HG03432 (cell line): ENCODE data around the gene RPUSD3.
A peak's percentile ranks its signal among the peaks of the same experiment; 100 is the strongest.

Experiments
- ATAC-seq: cut with Tn5 transposase; IDR thresholded peaks from one replicate; pipeline ENCODE4 v1.9.1; 2021; ENCODE audit warnings: mild to moderate bottlenecking, moderate library complexity; ENCODE audit not compliant: unreplicated experiment

RPUSD3 gene

DNA sequence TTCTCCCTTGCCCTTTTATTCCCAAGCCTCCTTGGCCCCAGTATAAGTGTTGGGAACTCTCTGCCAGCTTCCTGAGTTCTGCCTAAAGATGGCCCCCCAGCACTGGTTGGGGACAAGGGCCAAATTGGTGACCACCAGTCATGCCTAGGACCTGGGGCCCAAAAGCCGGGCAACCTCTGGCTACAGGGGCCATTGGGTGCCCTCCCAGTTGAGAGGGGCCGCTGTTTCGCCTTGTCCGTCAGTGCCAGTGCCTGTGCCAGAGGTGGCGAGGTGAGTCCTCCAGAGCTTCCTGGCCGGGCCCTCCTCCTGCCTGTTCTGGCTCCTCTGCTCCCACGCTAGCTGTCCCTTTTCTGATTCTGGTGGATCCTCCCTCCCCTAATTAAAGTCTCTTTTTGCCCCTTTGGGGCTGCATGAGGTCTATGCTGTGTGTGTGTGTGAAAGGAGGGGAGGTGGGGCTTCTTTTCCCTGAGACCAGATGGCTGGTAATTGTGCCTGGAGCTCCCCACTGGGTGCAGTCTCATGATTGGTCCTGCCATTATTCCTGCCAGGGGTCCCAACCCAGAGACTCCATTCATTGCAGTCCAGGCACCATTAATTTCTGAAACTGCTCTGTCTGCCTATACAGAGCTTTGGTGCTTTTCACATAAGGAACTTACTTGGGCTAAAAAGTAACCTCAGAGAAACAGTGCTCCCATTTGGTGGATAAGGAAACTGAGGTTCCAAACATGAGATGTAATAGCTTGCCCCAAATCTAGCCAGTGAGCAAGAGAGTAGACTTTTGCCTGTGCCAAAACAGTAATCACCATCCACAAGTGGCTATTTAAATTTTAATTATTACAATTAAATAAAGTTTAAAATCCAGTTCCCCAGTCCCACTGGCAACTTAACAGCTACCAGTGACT lies 36.9 kb downstream of the RPUSD3 start:
- ATAC-seq: no peak

DNA sequence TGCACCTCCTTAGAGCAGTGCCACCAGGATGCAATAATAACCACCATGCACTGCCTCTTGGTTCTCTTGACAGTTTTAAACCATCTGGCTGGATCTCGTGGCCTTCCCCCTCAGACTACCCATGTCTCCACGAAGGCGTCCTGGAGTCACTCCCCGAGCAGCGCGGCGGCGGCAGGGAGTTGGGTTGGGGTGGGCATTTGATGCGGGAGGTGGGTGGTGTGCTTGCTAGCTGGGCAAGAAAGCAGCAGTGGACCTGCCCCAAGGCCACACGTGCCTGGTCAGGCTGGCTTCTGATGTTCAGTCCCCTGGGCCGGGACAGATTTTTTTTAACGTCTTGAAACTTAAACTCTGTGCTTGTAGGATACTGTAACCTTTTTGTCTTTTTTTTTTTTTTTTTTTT lies 37.7 kb downstream of the RPUSD3 start:
- ATAC-seq: no peak

DNA sequence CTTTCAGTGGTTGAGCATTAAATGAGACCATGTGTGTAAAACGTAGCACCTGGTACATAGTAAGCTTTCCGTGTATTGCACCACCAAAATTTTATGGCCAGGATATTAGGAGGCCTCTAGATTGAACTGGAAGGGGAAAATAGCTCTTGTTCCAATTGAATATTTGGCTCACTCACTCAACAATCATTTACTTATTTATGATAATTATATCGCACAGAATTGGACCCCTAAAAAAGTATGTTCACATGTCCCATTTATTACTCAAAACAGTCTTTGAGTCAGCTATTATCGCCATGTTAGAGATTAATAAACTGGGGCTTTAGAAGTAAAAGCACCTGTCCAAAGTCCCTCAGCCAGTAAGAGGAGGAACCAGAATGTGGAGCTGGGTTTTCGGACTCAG lies 38.8 kb downstream of the RPUSD3 start:
- no peak for ATAC-seq

DNA sequence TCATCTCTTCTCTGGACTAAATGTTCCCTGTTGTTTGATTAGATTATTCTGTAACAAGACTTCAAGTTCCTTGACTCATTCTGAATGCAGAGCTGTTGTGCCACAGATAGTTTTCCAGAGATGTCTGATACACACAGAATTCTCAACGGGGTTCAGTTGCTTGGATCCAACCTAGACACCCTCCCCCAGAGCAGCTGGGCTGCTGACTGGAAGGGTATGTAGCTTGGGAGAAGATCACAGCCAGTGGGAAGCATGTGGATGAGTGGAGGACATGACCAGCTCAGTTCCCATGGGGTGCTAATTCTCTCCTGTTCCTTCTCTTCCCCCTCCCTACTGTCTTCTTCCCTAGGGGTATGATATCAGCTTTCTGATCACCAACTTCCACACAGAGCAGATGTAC lies 40.3 kb downstream of the RPUSD3 start:
- no peak for ATAC-seq

DNA sequence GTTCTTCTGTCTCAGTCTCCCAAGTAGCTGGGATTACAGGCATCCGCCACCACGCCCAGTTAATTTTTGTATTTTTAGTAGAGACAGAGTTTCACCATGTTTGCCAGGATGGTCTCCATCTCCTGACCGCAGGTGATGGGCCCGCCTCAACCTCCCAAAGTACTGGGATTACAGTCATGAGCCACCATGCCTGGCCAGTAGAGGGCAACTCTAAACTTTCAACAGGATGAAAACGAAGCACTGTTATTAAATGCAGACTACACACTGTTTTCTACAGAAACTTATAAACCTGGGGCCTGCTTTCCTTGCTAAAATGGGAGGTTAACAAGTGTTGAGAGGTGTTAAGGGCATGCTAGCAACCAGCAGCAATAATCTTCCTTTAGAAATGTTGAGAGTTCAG lies 43.3 kb downstream of the RPUSD3 start:
- no peak for ATAC-seq

DNA sequence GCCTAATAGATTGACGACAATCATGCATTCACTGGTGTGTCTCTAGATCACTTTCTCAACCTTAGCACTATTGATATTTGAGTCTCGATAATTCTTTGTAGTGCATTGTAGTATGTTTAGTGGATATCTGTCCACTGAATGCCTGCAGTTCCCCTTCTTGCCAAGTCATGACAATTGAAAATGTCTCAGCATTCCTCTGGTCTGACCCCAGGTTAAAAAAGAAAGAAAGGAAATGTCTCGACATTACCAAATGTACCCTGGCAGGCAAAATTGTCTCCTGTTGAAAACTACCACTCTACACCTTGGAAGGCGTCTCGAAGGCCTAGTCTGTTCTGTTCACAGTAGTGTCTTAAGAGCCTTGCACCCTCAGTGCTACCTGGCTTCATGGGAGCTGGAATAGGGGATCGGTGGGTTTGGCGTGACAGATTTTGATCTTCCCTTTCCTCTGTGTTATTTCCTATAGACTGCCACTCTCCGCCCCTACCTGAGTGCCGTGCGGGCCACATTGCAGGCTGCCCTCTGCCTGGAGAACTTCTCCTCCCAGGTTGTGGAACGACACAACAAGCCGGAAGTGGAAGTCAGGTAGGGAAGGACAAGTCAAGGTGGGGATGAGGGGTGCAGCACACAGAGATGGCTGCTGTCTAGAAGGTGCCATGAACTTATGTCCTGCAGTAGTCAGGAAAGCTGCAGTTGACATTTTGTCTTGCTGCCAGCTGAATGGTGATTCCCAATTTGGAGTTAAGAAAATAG lies 46.4 kb downstream of the RPUSD3 start:
- no peak for ATAC-seq

DNA sequence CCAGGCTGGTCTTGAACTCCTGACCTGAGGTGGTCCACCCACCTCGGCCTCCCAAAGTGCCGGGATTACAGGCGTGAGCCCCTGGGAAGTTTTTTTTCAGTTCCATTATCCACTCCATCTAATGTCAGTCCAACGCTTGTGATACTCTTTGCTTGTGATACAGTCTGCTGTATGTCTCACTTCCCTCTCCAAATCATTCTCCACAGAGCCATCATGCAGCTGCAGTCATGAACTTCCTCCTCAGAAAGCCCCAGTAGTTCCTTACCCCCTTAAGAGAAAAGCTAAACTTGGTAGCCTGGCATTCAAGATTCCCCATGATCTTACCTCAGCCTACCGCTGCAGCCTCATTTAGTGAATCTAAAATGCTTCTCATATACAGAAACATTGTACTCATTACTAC lies 48.6 kb downstream of the RPUSD3 start:
- ATAC-seq: no peak

DNA sequence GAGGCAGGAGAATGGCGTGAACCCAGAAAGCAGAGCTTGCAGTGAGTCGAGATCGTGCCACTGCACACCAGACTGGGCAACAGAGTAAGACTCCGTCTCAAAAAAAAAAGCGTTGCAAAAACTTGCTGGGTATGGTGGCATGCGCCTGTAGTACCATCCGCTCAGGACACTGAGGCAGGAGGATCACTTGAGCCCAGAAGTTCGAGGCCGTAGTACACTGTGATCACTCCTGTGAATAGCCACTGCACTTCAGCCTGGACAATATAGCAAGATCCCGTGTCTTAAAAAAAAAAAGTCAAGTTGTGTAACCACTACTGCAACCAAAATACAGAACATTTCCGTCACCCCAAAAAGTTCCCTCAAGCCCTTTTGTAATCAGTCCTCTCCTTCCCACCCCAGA lies 49.4 kb downstream of the RPUSD3 start:
- ATAC-seq: no peak

DNA sequence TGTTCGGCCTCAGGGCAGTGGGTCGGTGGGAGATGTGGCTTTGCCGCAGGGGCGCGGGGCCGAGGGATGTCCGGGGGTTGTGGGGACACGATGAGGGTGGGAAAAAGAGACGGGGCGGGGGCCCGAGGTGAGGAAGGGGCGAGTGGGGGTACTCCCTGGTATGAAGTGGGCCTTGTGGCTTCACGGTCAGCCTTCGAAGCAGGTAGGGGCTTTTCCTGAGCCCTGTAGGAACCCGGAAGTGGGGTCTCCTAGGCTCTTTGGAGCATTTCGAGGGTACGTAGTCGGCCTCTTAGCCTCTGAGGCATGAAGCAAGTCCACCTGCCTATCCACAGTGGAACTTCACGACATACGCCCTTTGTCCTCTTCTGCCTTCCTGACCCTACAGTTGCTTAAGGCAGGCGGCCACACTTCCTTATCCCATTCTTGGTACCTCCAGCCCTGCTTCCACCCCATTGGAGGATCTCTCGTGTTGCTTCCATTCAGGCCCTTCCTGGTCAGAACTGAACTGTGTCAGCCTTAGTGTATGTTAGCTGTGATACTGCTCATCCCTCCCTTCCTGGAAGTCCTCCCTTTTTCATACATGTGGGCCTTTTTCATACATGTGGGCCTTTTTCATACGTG lies 50.5 kb downstream of the RPUSD3 start:
- ATAC-seq: peak; percentile 3

DNA sequence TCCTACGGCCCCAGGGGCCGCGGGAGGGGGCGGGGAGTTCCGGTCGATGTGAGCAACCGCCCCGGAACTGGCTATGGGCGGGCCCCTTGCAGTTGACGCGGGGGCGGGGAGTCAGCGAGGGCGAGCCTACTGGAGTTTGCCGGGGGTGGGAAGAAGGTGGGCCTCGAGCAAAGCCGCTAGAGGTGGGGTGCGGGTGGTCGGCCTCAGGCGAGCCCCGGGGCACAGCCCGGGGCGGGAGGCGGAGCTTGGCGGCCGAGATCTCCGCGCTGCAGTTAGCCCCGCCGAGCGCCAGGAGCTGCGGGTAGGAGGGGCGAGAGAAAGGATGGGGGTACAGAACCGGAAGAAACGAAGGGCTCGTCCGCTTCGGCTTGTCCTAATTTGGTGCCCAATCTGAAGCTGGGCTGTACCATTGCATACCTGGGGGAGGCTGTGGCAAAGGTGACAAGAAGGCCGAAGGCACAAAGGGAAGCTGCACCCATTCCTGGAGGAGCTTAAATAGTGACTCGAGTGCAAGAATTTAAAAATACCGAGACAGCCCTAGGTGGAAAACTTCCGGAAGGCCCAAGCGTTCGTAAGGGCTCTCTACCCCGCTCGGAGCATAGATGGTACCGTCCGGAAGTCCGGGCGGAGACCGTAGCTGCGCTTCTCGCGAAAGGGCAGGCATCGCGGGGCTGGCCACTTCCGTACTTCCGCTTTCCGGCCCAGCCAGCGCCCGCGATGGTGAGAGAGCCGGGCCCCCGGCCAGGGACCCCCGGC lies 51.2 kb downstream of the RPUSD3 start, which contains the start of the genes ARPC4 and TADA3:
ARPC4 (plus strand) TSS at position 678 of the 756 bp plus-strand sequence; CDS start at position 718, 40 bp downstream.
TADA3 (minus strand) TSS at position 69 of the 756 bp plus-strand sequence. CDS start 1,007 bp downstream, outside the sequence.
- ATAC-seq: peak; percentile 84

DNA sequence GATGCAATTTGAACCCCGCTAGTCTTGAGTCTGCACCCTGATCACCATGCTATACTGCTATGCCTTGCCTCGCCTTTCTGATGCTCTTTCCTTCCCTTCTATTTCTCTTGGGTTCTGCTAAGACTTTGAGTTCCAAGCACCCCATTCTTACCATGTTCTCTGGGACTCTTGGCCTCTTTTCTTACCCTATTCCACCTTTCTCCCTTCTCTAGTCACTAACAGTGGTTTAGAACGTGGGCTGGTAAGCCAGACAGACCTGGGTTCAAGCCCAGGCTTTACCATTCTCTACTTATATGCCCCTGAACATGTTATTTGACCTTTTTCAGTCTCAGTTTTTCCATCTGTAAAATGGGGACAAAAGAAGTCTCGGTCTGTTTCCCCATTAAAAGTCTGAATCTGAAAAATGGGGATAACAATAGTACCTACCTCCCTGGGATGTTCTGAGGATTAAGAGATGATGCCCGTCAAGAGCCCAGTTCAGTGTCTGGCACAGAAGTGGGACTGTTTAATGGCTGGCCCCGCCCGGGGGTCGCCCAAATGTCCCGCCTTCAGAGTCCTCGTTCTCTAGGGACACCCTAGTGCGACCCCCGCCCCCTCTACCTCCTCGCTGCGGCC lies 51.9 kb downstream of the RPUSD3 start:
- no peak for ATAC-seq

DNA sequence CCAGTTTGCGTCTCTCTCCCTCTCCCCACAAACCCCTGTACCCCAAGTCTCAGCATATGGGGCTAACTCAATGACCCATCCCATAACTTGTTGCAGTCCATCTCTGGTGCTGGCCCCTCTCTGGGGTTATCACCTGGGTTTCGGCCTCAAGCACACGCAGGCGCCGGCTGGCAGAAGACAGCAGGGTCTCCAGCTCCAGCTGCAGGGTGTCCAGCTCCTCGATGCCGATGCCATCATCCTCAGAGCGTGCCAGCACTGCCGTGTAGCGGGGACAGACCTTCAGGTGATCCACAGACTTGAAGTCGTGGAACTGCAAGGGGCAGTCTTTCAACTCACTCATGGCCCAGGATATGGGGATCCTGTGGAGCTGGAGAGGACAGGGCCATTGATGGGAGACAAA lies 52.7 kb downstream of the RPUSD3 start:
- ATAC-seq: no peak
